ENCODE results near the gene FLRT3. TPM values are rescaled to one million over a fixed set of nuclear protein-coding genes. Genes with fewer than 3 reads are reported as not detected.

The FLRT3 gene
- total RNA-seq, result 1 to 10 TPM in 1 of 9 donors, under 1 TPM in 7, not detected in 1; 0.05 to 6.9 (median 0.17) TPM
- under 1 TPM; 0.04 to 0.08 TPM for polyA plus RNA-seq
- long read RNA-seq, donor 1, full-length matches to known transcripts, result 1 of 1 reads
- long read RNA-seq, donor 1, partial matches to known transcripts, result 0 of 1 reads
- long read RNA-seq, donor 1, other reads (novel, unspliced or antisense), result 0 of 1 reads
- long read RNA-seq, donor 2, result 0 reads
- long read RNA-seq, donor 3, result 0 reads

DNA sequence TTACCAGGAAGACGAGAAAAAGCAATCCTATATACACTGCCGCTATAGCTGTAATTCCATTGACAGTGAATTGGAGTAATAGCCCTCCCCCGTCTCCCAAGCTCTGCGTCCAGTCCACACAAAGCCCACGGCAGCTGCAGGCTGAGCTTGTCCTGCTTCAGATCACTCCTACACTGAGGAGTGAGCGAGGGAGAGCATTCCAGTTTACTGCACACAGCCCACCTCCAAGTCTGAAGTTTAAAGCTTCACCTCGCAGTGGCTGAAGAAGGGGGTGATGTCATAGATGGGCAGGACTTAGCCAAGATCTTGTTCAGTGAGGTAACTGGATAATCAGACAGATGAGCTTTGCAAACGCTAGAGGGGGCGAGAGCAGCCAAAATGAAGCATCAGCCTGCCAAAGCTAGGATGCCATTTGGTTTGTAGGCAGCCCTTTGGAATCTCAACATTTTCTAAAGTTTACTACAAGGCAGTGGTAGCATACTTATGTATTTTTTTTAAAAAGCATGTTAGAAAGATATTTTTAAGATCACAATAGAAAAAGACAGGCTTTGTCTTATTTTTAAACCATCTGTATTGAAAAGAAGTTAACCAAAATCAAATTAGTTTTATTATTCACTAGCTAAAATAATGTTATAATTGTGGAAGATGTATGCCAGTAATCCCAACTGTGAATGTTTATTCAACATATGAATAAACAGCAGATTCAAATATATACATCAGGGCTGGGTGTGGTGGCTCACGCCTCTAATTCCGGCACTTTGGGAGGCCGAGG, at the start of gene FLRT3:
Gene FLRT3 (minus strand): TSS at position 213 of the 772 bp plus-strand sequence. CDS start 10,106 bp downstream, outside the sequence.
- Histone ChIP-seq H3K9me3 (no peaks in the 10 kb centered on the region), H3K36me3 (no peaks in the 10 kb centered on the region), H3K4me3 (peak within 1 kb of the TSS in 11 of 12 donors; percentile 16 to 59 (median 43)), H3K4me1 (peaks cover 0 to 3% (median 0%) of the 10 kb centered on the region in 12 donors), H3K27ac (peak within 1 kb of the TSS in 1 of 12 donors; percentile 73), H3K27me3 (no peaks in the 10 kb centered on the region)
- ATAC-seq (peak; percentile 71 to 98 (median 94)), DNase-seq (peak in 4 of 5 donors; percentile 25 to 66 (median 45))
- WGBS, 4 donors, result 21 to 25% (median 24%) methylated on average over 12 of the region's 12 CpGs
- TF ChIP-seq, protein P1, sequence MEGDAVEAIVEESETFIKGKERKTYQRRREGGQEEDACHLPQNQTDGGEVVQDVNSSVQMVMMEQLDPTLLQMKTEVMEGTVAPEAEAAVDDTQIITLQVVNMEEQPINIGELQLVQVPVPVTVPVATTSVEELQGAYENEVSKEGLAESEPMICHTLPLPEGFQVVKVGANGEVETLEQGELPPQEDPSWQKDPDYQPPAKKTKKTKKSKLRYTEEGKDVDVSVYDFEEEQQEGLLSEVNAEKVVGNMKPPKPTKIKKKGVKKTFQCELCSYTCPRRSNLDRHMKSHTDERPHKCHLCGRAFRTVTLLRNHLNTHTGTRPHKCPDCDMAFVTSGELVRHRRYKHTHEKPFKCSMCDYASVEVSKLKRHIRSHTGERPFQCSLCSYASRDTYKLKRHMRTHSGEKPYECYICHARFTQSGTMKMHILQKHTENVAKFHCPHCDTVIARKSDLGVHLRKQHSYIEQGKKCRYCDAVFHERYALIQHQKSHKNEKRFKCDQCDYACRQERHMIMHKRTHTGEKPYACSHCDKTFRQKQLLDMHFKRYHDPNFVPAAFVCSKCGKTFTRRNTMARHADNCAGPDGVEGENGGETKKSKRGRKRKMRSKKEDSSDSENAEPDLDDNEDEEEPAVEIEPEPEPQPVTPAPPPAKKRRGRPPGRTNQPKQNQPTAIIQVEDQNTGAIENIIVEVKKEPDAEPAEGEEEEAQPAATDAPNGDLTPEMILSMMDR (IDR thresholded peaks at IDR 0.05), result peak; percentile 25 to 68 (median 48)
- TF ChIP-seq POLR2A (IDR thresholded peaks at IDR 0.05), result no peak
- intact Hi-C loops (cut with DNase I), result no loop called here

DNA sequence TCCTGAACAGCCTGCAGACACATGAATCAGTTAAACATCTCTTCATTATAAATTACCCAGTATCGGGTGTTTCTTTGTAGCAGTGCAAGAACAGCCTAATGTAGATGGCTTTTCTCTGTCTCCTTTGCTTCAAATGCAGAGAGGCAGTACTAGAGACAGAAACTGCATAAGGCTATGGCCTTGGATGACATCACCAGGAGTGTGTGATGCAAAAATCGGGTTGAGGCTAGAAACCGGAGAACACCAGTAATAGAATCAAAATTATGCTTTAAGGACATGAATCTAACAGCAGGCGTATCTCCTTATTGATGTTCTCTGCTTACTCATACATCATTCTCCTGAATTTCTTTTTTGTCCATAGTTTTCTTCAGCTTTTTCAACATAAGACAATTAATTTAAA, 49.3 kb upstream of the FLRT3 start:
- intact Hi-C loops (cut with DNase I), result no loop called here

DNA sequence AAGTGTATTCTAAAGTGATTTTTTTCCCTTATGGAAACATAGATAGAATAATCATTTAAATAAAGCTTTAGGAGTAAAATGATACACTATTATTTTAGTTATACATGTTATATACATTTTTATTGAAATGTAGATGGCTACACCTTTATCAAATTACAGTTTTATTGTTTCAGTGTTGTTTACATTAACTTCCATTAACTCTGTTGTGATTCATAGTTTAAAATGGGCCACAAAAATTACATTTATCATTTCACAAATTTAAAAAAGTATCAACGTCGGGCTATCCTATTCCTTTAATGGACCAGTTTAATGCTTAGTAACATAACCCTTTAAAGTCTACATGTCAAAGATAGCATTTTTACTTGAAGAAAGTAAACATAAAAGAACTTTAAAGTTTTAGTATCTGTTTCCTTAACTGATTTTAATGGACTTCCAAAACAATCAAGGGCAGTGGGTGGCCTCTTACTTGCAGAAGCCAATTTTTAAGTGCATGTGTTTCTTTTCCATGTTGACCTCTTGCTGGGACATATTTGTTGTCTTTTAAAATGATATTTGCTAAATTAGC, 47.8 kb upstream of the FLRT3 start:
- H3K27ac ChIP-seq, result no peak overlapping the region
- no peaks in the 10 kb centered on the region for H3K36me3 ChIP-seq
- H3K9me3 ChIP-seq, result peaks cover 0 to 17% (median 0%) of the 10 kb centered on the region in 12 donors
- ATAC-seq, result no peak
- 82 to 87% (median 85%) methylated on average over 2 of the region's 2 CpGs for WGBS, 4 donors
- no peaks in the 10 kb centered on the region for H3K4me1 ChIP-seq
- H3K4me3 ChIP-seq, result no peak overlapping the region
- no peak for DNase-seq
- intact Hi-C loops (cut with DNase I), result no loop called here
- TF ChIP-seq POLR2A (IDR thresholded peaks at IDR 0.05), result no peak
- TF ChIP-seq, protein P1 (IDR thresholded peaks at IDR 0.05), result no peak
- no peaks in the 10 kb centered on the region for H3K27me3 ChIP-seq

More for the DNA sequence above, 49.3 kb upstream of the FLRT3 start:
- no peak overlapping the region for H3K4me3 ChIP-seq
- 89 to 90% (median 89%) methylated on average over 4 of the region's 4 CpGs for WGBS, 4 donors
- H3K27me3 ChIP-seq, result no peaks in the 10 kb centered on the region
- H3K9me3 ChIP-seq, result peaks cover 0 to 17% (median 0%) of the 10 kb centered on the region in 12 donors
- H3K27ac ChIP-seq, result no peak overlapping the region
- DNase-seq, result no peak
- TF ChIP-seq, protein P1 (IDR thresholded peaks at IDR 0.05), result no peak
- TF ChIP-seq POLR2A (IDR thresholded peaks at IDR 0.05), result no peak
- ATAC-seq, result no peak
- no peaks in the 10 kb centered on the region for H3K36me3 ChIP-seq
- no peaks in the 10 kb centered on the region for H3K4me1 ChIP-seq
